H9 (cell line): ENCODE results near the gene ZCWPW1. TPM values are rescaled to one million over a fixed set of nuclear protein-coding genes. Genes with fewer than 3 reads are reported as not detected.

Experiments
- DNase-seq: peaks from one replicate; pipeline ENCODE4 v3.0.0-alpha.2; 2017
- H2AFZ ChIP-seq: one replicate; pipeline ENCODE4 v1.6.1; 2013; ENCODE audit warnings: mild to moderate bottlenecking, low read length, control low read depth, moderate library complexity
- H2AK5ac ChIP-seq: 2 replicates; pipeline ENCODE4 v1.6.1; 2013; ENCODE audit warnings: low read length, control low read depth, mixed read lengths; ENCODE audit not compliant: insufficient read length
- H2BK120ac ChIP-seq: one replicate; pipeline ENCODE4 v1.6.1; 2013; ENCODE audit warnings: low read depth, mild to moderate bottlenecking, low read length, control low read depth, inconsistent platforms; ENCODE audit not compliant: poor library complexity, severe bottlenecking
- H2BK12ac ChIP-seq: 2 replicates; pipeline ENCODE4 v1.6.1; 2013; ENCODE audit warnings: low read length, control low read depth, mixed read lengths, low read depth; ENCODE audit not compliant: insufficient read length
- H2BK15ac ChIP-seq: 2 replicates; pipeline ENCODE4 v1.6.1; 2013; ENCODE audit warnings: low read depth, low read length, control low read depth
- H2BK20ac ChIP-seq: one replicate; pipeline ENCODE4 v1.6.1; 2013; ENCODE audit warnings: low read depth, mild to moderate bottlenecking, low read length, control low read depth, inconsistent platforms; ENCODE audit not compliant: poor library complexity, severe bottlenecking
- H2BK5ac ChIP-seq: 2 replicates; pipeline ENCODE4 v1.6.1; 2013; ENCODE audit warnings: low read length, control low read depth, mixed read lengths; ENCODE audit not compliant: insufficient read length
- H3K14ac ChIP-seq: 2 replicates; pipeline ENCODE4 v1.6.1; 2013; ENCODE audit warnings: low read length, control low read depth; ENCODE audit not compliant: insufficient read depth
- H3K18ac ChIP-seq: 2 replicates; pipeline ENCODE4 v1.6.1; 2013; ENCODE audit warnings: low read depth, mild to moderate bottlenecking, mixed read lengths, low read length, control low read depth; ENCODE audit not compliant: insufficient read length
- H3K23ac ChIP-seq: 2 replicates; pipeline ENCODE4 v1.6.1; 2013; ENCODE audit warnings: low read length, control low read depth, mixed read lengths, low read depth; ENCODE audit not compliant: insufficient read length
- H3K23me2 ChIP-seq: 2 replicates; pipeline ENCODE4 v1.6.1; 2013; ENCODE audit warnings: low read depth, mild to moderate bottlenecking, mixed read lengths, low read length, control low read depth; ENCODE audit not compliant: insufficient read length, poor library complexity, severe bottlenecking
- H3K27ac ChIP-seq: 2 replicates; pipeline ENCODE4 v1.5.1; 2013; ENCODE audit warnings: low read length, control low read depth, mixed read lengths, low read depth; ENCODE audit not compliant: insufficient read length
- H3K27me3 ChIP-seq: 2 replicates; pipeline ENCODE4 v1.6.1; 2013; ENCODE audit warnings: low read length, control low read depth, inconsistent platforms; ENCODE audit not compliant: insufficient read depth
- H3K4ac ChIP-seq: 2 replicates; pipeline ENCODE4 v1.6.1; 2013; ENCODE audit warnings: low read depth, mild to moderate bottlenecking, control low read depth, inconsistent platforms, low read length, moderate library complexity
- H3K4me1 ChIP-seq: 2 replicates; pipeline ENCODE4 v1.6.1; 2013; ENCODE audit warnings: low read length, control low read depth, inconsistent platforms; ENCODE audit not compliant: insufficient read depth
- H3K4me2 ChIP-seq: 2 replicates; pipeline ENCODE4 v1.6.1; 2013; ENCODE audit warnings: low read length, control low read depth, mixed read lengths; ENCODE audit not compliant: insufficient read length, insufficient read depth
- H3K56ac ChIP-seq: 2 replicates; pipeline ENCODE4 v1.6.1; 2013; ENCODE audit warnings: low read depth, mild to moderate bottlenecking, mixed read lengths, low read length, control low read depth; ENCODE audit not compliant: insufficient read length
- H3K79me1 ChIP-seq: 2 replicates; pipeline ENCODE4 v1.6.1; 2013; ENCODE audit warnings: low read depth, mild to moderate bottlenecking, moderate library complexity, low read length, control low read depth, inconsistent platforms; ENCODE audit not compliant: insufficient read depth, poor library complexity, severe bottlenecking
- H3K79me2 ChIP-seq: 2 replicates; pipeline ENCODE4 v1.6.1; 2013; ENCODE audit warnings: low read length, control low read depth, inconsistent platforms; ENCODE audit not compliant: insufficient read depth
- H3K9ac ChIP-seq: 2 replicates; pipeline ENCODE4 v1.6.1; 2013; ENCODE audit warnings: low read length, control low read depth, mixed read lengths; ENCODE audit not compliant: insufficient read length; ENCODE audit errors: extremely low read depth
- H3K9me3 ChIP-seq: one replicate; pipeline ENCODE4 v1.6.1; 2013; ENCODE audit warnings: low read depth, low read length, inconsistent platforms; ENCODE audit not compliant: control insufficient read depth
- H3T11ph ChIP-seq: one replicate; pipeline ENCODE4 v1.6.1; 2013; ENCODE audit warnings: mild to moderate bottlenecking, low read length, control low read depth, inconsistent platforms
- H4K20me1 ChIP-seq: one replicate; pipeline ENCODE4 v1.6.1; 2013; ENCODE audit not compliant: control insufficient read depth, insufficient read length, insufficient read depth
- H4K5ac ChIP-seq: 2 replicates; pipeline ENCODE4 v1.6.1; 2013; ENCODE audit warnings: low read depth, mild to moderate bottlenecking, mixed read lengths, low read length, control low read depth; ENCODE audit not compliant: insufficient read length
- H4K8ac ChIP-seq: replicated peaks from 2 replicates; pipeline ENCODE4 v1.6.1; 2013; ENCODE audit warnings: low read length, control low read depth, mixed read lengths, low read depth; ENCODE audit not compliant: insufficient read length
- H4K91ac ChIP-seq: 2 replicates; pipeline ENCODE4 v1.6.1; 2013; ENCODE audit warnings: low read depth, mild to moderate bottlenecking, moderate library complexity, mixed read lengths, low read length, control low read depth; ENCODE audit not compliant: insufficient read length
- H3K27ac Mint-ChIP-seq, 3 experiments: 2 replicates in 2 of 3; 3 replicates in 1 of 3; pipeline ENCODE4 v1.8.0; 2020 to 2021; ENCODE audit warnings: mixed read lengths in 3 of 3, mild to moderate bottlenecking in 1 of 3, moderate library complexity in 1 of 3
- H3K27me3 Mint-ChIP-seq: 2 replicates; pipeline ENCODE4 v1.8.0; 2021; ENCODE audit warnings: low read depth, mild to moderate bottlenecking, moderate library complexity, mixed read lengths
- H3K36me3 Mint-ChIP-seq, 3 experiments: 2 replicates in 2 of 3; 3 replicates in 1 of 3; pipeline ENCODE4 v1.8.0; 2020 to 2021; ENCODE audit warnings: low read depth in 3 of 3, mixed read lengths in 3 of 3; ENCODE audit not compliant: insufficient read depth in 1 of 3
- H3K4me1 Mint-ChIP-seq, 2 experiments: 2 replicates each; pipeline ENCODE4 v1.8.0; 2020; ENCODE audit warnings: mixed read lengths in 2 of 2
- H3K4me3 Mint-ChIP-seq, 2 experiments: 2 replicates in 1 of 2; 3 replicates in 1 of 2; pipeline ENCODE4 v1.8.0; 2020 to 2021; ENCODE audit warnings: mild to moderate bottlenecking in 2 of 2, mixed read lengths in 2 of 2, moderate library complexity in 1 of 2
- H3K9me3 Mint-ChIP-seq, 2 experiments: 2 replicates in 1 of 2; 3 replicates in 1 of 2; pipeline ENCODE4 v1.8.0; 2020; ENCODE audit warnings: mild to moderate bottlenecking in 2 of 2, mixed read lengths in 2 of 2, moderate library complexity in 1 of 2
- WGBS: extraction: QIAGEN DNeasy Blood & Tissue Kit; methylation state at CpG from one replicate; pipeline ENCODE4 v1.1.7; 2013; ENCODE audit warnings: missing lambda C conversion rate, low lambda C conversion rate, mixed read lengths; ENCODE audit not compliant: insufficient read length; ENCODE audit errors: extremely low coverage; 5-methylcytosine and 5-hydroxymethylcytosine counted together
- total RNA-seq: library from RNA; stranded (reverse); gene quantifications from 2 replicates; pipeline ENCODE4 v1.2.1, GENCODE V29; 2021
- TF ChIP-seq, protein P1 (sequence below): fragments of 200-600 bp; sonication (generic); conservative IDR thresholded peaks from 3 replicates; pipeline ENCODE4 v1.8.0; 2021; ENCODE audit warnings: antibody characterized with exemption, mild to moderate bottlenecking

Gene ZCWPW1
- total RNA-seq, 1 experiment from 2014 or later: 1.1 TPM

GRCh38 chr7:100371561-100372171, 56.8 kb downstream of the ZCWPW1 start:
- Histone ChIP-seq H2BK5ac (no peak overlapping the region), H3K9ac (no peak overlapping the region), H3K4me2 (no peak overlapping the region), H3T11ph (no peak overlapping the region), H3K79me1 (no peaks in the 10 kb centered on the region), H2BK12ac (no peak overlapping the region), H3K23me2 (no peaks in the 10 kb centered on the region), H3K27ac (no peak overlapping the region), H3K79me2 (no peaks in the 10 kb centered on the region), H3K4me1 (no peaks in the 10 kb centered on the region; the same call in 1 of the 2 replicates), H4K5ac (no peak overlapping the region), H3K18ac (no peak overlapping the region), H3K23ac (no peak overlapping the region), H3K4ac (no peak overlapping the region), H2BK120ac (no peak overlapping the region), H3K56ac (no peak overlapping the region), H3K9me3 (no peaks in the 10 kb centered on the region), H2AK5ac (no peak overlapping the region), H2BK20ac (no peak overlapping the region), H3K14ac (peak overlapping the region; percentile 44; the same call in 1 of the 2 replicates), H4K91ac (no peak overlapping the region), H4K20me1 (no peaks in the 10 kb centered on the region), H4K8ac (no peak overlapping the region), H2AFZ (no peak overlapping the region), H3K27me3 (no peaks in the 10 kb centered on the region), H2BK15ac (no peak overlapping the region)
- no peak overlapping the region for H3K4me3 Mint-ChIP-seq
- peaks cover 42 to 60% of the 10 kb centered on the region in 2 experiments for H3K4me1 Mint-ChIP-seq
- no peaks in the 10 kb centered on the region for H3K9me3 Mint-ChIP-seq
- peak overlapping the region in 2 of 3 experiments; percentile 40 to 78; a peak in 2 of 7 replicates for H3K27ac Mint-ChIP-seq
- no CpG with 5 or more reads among the region's 7 CpGs for WGBS
- TF ChIP-seq, protein P1, sequence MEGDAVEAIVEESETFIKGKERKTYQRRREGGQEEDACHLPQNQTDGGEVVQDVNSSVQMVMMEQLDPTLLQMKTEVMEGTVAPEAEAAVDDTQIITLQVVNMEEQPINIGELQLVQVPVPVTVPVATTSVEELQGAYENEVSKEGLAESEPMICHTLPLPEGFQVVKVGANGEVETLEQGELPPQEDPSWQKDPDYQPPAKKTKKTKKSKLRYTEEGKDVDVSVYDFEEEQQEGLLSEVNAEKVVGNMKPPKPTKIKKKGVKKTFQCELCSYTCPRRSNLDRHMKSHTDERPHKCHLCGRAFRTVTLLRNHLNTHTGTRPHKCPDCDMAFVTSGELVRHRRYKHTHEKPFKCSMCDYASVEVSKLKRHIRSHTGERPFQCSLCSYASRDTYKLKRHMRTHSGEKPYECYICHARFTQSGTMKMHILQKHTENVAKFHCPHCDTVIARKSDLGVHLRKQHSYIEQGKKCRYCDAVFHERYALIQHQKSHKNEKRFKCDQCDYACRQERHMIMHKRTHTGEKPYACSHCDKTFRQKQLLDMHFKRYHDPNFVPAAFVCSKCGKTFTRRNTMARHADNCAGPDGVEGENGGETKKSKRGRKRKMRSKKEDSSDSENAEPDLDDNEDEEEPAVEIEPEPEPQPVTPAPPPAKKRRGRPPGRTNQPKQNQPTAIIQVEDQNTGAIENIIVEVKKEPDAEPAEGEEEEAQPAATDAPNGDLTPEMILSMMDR: no peak
- H3K36me3 Mint-ChIP-seq: peaks cover 7 to 14% (median 10%) of the 10 kb centered on the region in 3 experiments; a peak in 6 of 7 replicates
- no peak for DNase-seq
- no peaks in the 10 kb centered on the region; the same call in 1 of the 2 replicates for H3K27me3 Mint-ChIP-seq
